HG02642 (cell line): ENCODE results near the gene IFT22.
"Not testable (repeated sequence)": the region's sequence is repeated elsewhere in the genome, so short reads cannot be mapped to it uniquely, and the experiment has no call there.

Experiments used
- ATAC-seq: cut with Tn5 transposase; IDR thresholded peaks from one replicate; pipeline ENCODE4 v1.9.1; 2021; ENCODE audit warnings: mild to moderate bottlenecking; ENCODE audit not compliant: unreplicated experiment, poor library complexity

IFT22 gene

DNA sequence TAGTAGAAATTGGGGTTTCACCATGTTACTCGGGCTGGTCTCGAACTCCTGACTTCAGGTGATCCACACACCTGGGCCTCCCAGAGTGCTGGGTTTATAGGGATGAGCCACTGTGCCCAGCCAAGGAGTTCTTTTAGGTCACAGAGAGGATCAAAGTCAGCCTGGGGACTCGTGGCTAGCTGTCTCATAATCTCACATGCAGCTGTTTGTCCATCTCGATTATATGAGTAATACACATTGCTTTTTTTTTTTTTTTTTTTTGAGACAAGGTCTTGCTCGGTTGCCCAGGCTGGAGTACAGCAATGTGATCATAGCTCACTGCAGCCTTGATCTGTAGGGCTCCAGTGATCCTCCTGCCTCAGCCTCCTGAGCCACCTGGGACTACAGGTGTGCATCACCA, 2.2 kb downstream of the IFT22 start:
- no peak for ATAC-seq

DNA sequence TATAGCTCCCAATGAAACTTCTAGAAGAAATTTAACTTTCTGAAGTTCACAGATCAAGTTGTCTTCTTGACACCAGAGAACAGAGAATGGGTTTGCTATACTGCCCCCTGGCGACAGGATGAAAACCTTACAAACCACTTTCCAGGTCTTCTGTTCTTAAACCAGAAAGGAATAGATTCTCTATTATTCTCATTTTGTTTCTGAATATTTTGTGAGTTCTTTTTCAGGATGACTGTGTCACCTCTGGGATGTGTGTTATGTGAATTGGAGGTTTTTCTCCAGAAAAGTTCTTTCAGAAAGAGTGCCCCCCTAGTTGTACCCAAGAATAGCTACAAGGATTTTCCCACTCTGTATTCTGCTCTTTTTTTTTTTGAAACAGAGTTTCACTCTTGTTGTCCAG, 6.3 kb downstream of the IFT22 start:
- no peak for ATAC-seq

DNA sequence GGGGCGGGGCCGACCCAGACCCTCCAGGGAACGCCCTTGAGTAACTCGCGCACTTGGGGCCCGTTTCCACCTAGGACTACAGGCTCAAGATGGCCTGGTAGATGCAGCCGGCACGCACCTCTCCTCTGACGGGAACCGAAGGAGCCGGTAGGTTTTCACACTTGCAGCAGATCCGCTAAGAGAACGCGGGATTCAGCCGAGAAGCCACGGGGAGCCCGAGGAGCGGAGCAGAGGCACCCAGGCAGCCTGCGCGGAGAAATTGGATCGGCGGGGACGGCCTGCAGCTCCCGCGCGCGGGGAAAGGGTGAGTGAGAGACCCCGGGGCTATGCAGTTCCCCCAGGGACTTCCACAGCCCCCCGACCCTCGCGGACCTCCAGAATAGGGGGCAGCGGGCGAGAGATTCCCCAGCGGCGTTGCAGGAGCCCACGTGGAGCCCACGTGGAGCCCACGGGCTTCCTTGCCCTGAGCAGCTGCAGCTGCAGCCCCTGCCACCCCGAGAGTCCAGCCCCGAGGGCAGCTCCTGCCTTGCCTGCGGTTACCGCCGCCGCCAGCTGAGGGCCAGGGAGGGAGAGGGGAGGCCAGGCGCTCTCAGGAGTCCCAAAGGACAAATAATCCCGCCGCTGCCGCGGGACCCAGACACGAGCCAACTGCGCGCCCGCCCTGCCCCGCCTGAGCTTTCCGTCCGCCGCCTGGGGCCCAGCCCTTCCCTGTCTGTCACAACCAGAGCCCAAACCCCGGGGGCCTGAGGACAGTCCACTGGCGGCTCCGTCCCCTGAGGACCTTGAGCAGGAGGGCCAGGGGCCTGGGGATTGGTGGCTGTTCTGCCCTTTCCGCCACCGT, 13.1 kb downstream of the IFT22 start:
- no peak for ATAC-seq

DNA sequence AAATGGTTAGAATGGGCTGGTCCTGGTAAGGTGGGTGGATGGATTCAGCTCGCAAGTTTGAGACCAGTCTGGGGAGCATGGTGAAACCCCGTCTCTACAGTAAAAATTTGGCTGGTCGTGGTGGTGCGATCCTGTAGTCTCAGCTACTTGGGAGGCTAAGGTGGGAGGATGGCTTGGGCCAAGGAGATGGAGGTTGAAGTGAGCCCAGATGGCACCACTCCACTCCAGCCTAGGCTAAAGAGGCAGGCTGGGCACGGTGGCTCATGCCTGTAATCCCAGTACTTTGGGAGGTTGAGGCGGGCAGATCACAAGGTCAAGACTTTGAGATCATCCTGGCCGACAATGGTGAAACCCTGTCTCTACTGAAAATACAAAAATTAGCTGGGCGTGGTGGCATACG, 15.3 kb downstream of the IFT22 start:
- no peak for ATAC-seq

DNA sequence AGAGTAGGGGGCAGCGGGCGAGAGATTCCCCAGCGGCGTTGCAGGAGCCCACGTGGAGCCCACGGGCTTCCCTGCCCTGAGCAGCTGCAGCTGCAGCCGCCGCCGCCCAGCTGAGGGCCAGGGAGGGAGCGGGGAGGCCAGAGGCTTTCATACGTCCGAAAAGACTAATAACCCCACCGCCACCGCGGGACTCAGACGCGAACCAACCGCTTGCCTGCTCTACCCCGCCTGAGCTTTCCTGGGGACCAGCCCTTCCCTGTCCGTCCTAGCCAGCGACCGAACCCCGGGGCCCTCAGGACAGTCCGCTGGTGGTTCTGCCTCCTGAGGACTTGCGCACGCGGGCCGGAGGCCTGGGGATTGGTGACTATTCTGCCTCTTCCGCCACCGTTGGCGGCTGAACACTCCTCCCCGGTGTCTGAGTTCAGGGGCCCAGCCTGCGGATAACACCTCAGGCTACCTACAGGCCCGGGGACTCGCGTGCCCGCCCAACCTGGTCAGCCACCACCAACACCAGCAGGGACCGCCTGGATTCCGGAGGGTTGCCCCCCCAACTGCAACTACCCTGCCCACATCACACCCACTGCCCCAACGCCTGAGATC, 18.4 kb downstream of the IFT22 start:
- no peak for ATAC-seq

DNA sequence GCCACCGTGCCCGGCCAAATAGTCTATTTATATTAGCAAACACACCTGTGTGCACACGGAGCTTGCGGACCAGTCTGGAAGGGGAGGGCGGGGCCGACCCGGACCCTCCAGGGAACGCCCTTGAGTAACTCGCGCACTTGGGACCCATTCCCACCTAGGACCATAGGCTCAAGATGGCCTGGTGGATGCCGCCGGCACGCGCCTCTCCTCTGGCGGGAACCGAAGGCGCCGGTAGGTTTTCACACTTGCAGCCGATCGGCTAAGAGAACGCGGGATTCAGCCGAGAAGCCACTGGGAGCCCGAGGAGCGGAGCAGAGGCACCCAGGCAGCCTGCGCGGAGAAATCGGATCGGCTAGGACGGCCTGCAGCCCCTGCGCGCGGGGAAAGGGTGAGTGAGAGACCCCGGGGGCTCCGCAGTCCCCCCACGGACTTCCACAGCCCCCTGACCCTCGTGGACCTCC, 18.9 kb downstream of the IFT22 start:
- no peak for ATAC-seq

DNA sequence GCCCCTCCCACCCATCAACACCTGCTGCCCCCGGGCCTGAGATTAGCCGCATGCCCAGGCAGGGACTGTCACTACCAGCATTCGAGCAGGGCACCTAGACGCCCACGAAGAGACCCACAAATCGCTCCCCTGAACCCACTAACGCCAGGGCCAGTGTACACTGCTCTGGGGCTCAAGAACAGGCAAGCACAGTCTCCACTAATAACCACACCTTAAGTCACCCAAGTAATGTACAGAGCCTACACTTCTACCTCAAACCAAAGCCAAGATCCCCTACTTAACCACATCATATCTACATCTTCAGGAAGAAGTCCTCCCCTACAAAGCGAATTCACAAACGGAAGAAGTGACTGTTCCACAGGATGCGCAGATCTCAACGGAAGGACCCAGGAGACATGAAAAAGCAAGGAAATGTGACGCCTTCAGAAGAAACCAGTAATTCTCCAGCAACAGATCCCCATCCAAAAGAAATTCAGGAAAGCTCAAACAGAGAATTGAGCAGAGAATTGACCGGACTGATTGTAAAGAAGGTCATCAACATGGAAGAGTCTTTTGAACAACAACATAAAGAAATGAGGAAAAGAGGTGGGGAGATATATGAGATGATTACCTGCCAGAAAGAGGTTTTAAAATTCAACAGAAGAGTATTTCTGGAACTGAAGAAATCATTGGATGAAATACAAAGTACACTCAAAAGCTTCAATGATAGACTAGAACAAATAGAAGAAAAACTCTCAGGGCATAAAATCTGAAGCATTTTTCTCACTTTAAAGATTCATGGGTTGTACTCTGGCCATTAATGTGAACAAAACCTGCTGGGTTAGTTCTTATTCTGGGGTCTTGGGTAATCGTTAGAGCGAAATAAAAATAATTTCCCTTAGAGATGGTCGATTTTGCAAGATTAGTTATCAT, 20.9 kb downstream of the IFT22 start:
- ATAC-seq: no peak

DNA sequence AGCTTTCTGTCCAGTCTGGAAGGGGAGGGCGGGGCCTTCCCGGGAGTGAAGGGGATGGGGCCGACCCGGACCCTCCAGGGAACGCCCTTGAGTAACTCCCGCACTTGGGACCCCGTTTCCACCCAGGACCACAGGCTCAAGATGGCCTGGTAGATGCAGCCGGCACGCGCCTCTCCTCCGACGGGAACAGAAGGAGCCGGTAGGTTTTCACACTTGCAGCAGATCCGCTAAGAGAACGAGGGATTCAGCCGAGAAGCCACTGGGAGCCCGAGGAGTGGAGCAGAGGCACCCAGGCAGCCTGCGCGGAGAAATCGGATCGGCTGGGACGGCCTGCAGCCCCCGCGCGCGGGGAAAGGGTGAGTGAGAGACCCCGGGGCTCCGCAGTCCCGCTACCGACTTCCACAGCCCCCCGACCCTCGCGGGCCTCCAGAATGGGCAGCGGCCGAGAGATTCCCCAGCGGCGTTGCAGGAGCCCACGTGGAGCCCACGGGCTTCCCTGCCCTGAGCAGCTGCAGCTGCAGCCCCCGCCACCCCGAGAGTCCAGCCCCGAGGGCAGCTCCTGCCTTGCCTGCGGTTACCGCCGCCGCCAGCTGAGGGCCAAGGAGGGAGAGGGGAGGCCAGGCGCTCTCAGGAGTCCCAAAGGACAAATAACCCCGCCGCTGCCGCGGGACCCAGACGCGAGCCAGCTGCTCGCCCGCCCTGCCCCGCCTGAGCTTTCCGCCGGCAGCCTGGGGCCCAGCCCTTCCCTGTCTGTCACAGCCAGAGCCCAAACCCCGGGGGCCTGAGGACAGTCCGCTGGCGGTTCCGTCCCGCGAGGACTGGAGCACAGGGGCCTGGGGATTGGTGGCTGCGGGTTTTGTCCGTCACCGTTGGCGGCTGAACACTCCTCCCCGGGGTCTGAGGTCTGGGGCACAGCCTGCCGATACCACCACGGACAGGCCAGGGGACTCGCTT, 21.8 kb downstream of the IFT22 start:
- no peak for ATAC-seq

DNA sequence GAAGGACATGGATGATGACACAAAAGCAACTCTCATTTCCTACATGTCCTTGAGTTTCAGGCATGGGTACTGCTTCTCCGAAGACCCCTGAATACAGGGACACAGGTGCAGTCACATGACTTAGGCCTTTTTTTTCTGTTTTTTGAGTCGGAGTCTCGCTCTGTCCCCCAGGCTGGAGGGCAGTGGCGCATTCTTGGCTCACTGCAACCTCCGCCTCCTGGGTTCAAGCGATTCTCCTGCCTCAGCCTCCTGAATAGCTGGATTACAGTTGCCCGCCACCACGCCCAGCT, 26.8 kb downstream of the IFT22 start:
- no peak for ATAC-seq

DNA sequence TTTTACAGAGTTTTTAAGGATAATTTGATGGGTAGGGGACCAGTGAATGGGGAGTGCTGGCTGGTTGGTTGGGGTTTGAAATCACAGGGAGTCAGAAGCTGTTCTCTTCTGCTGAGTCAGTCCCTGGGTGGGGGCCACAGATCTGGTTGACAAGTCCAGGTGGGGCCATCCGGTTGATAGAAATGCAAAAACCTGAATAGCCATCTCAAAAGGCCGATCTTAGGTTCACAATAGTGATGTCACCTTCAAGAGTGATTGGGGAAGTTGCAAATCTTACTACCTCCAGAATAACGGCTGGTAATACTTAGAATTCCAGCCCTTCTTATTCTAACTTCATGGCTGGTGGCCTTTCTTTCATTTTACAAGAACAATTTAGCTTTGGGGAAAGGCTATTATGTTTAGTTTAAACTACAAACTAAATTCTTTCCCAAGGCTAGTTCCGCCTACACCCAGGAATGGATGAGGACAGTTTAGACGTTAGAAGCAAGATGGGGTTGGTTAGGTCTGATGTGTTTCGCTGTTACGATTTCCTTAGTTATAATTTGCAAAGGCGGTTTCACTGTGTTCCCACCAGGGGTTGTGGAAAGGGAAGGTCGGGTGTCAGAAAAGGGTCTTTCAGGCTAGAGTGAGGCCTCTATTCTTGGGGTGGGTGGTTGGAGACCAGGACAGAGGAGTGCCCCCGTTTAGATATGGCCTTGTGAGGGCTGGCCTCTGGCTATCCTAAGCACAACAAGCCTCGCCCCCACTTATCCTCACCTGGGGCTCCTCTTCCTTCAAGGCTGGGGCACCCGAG, 27.4 kb downstream of the IFT22 start:
- ATAC-seq: no peak

DNA sequence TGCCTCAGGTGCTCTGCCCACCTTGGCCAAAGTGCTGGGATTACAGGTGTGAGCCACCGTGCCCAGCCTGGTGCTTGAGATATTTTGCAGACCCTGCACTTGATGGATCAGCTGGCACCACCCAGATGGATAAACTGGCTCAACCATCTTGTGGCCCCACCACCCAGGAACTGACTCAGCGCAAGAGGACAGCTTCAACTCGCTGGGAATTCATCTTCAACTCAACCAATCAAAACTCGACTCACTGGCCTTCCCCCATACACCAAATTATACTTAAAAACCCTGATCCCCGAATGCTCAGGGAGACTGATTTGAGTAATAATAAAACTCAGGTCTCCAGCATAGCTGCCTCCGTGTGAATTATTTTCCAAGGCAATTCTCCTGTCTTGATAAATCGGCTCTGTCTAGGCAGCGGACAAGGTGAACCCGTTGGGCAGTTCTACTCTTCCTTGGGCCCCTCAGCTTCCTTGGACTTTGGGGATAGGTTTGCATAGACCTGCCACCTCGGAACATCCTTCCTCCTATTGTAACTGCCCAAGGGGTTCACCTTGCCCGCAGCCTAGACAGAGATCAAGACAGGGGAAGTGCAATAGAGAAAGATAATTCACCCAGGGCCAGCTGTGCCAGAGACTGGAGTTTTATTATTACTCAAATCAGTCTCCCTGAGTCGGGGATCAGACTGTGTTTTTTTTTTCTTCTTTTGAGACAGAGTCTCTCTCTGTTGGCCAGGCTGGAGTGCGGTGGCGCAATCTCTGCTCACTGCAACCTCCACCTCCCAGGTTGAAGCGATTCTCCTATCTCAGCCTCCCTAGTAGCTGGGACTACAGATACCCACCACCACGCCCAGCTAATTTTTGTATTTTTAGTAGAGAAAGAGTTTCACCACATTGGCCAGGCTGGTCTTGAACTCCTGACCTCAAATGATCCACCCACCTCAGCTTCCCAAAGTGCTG, 28.3 kb downstream of the IFT22 start:
- not testable (repeated sequence) for ATAC-seq

DNA sequence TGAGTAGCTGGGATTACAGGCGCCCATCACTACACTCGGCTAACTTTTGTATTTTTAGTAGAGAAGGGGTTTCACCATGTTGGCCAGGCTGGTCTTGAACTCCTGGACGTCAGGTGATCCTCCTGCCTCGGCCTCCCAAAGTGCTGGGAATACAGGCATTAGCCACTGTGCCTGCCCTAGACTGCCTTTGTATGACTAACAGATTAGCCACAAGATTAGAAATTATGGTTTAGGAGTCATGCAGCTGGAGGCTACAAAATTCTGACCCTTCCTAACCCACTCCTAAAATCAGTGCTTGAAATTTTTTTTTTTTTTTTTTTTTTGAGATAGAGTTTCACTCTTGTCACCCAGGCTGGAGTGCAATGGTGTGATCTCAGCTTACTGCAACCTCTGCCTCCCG, 29.0 kb downstream of the IFT22 start:
- not testable (repeated sequence) for ATAC-seq

DNA sequence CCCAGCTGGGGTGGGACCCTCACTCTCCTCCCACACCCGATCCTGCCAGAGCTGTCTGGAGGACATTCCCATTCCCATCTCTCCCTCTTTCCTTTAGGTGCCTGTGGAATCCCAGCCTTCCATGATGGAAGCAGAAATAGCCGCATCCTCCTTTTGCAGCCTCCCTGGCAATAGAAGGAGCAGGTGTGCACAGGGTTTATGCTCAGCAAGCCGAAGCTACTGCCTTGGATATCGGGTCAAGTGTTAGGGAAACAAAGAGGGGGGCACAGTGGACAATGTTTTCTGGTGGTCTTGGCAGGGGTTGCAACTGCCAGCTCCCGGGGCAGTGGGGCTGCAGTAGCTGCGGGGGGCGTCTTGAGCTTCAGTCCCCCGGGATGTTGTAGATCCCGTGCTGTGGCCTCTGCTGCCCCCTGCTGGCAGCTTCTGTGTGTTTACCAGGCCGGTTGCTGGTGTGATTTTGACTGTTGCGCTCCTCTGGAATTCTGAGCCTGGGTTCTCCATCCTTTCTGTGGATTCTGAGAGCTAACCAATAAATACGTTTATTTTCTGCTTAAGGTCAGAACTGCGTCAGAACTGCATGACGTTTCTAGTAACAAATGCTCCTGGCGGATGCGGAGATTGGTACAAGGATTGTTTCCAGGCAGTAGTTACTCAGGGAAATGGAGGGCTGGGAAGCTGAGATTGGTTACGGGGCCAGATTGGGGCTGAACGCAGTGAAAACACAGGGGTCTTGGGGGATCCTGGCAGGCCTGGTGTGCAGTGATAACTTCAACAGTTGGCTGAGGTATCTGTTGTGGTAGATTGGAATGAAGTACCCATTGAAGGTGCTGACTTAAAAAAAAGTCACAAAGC, 31.2 kb downstream of the IFT22 start:
- ATAC-seq: not testable (repeated sequence)

DNA sequence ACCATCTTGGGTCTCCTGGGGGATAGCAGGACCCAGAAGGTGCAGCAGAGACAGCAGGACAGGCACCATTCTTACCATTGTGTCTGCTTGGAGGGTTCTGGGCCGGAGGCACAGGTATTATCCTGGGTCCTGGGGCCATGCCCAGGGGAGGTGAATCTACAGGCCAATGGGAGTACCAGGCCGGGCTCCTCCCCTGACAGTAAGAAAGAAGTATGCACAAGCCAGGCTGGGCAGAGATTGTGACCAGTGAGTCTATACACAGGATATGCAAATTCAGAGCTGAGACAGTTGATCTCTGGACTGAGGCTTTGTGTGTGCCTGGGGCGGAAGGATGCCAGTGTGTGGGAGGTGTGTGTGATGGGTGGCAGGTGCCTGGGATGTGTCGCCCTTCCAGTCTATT, 31.9 kb downstream of the IFT22 start:
- not testable (repeated sequence) for ATAC-seq

DNA sequence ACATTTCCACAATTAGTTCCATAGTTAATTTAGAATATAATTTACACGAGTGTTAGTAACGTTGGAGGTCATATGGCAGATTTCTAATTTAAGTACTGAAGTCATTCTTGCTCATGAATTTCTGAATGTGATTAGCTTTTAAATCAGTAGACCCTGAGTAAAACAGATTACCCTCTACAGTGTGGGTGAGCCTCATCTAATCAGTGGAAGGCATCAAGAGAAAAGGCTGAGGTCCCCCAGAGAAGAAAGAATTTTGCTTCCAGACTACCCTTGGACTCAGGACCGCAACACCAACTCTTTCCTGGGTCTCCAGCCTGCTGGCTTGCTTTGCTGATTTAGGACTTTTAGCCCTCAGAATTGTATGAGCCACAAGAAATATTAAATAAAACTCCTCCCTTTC, 33.2 kb downstream of the IFT22 start:
- no peak for ATAC-seq

DNA sequence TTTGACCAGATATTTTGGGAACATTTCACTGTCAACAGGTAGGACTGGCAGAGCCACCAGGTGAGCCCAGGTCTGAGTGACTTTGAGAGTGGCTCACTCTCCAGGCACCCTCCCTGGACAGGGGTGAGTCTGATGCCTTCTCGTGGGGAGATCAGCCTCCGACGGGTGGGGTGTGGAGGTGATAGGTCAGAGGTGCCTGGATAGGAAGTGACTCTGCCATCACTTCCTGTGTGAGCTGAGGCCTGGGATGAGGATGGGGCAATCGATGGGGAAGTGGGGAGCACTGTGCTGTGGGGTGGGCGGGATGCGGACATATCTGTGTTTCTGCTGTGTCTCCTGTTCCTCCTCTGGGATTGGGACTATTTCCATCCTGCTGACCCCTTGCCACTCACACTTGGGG, 34.6 kb downstream of the IFT22 start:
- ATAC-seq: no peak

DNA sequence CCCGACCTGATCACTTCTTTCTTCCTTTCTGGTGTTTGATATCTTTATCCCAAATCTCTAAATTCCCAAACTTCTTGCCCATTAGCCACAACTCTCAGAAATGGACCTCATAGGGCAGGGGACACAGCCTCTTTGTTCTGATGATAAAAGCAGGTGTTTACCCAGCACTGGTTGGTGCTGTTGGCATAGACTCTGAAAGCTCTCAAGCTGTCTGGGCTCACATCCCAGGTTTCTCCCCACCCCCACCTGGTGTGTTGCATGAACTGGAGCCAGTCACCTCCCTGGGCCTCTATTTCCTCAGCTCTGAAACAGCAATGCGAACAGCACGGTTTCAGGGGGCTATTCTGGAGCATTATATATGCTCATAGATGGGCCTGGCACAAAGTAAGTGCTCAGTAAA, 35.7 kb downstream of the IFT22 start:
- ATAC-seq: not testable (repeated sequence)
